Fibroblast of lung (primary cell): Measurements from ENCODE around the gene CTR9.

Experiments
- CTCF ChIP-seq, 2 donors: IDR thresholded peaks in 1 of 2; conservative IDR thresholded peaks in 1 of 2; 1 replicate in 1 of 2; 2 replicates in 1 of 2; pipeline ENCODE4 v1.5.1; 2011 to 2012; ENCODE audit warnings: low read length in 2 of 2, control low read depth in 1 of 2, inconsistent platforms in 1 of 2, low read depth in 1 of 2, mild to moderate bottlenecking in 1 of 2
- EZH2 ChIP-seq: IDR thresholded peaks from 2 replicates; pipeline ENCODE4 v1.5.1; 2012; ENCODE audit warnings: low read length, control low read depth, mild to moderate bottlenecking; ENCODE audit errors: missing control alignments

GRCh38 chr11:10771457-10771856 is 20.4 kb downstream of the CTR9 start:
- no peak for TF ChIP-seq CTCF (conservative IDR thresholded peaks at IDR 0.05 in 1 of 2, IDR thresholded peaks at IDR 0.05 in 1 of 2; ENCODE audit: low read depth in 1 of 2, low read length in 2 of 2)
- no peak for TF ChIP-seq EZH2
